Astrocyte (in vitro differentiated cells and primary cell): ENCODE results near the gene OPALIN. TPM values are rescaled to one million over a fixed set of nuclear protein-coding genes. Genes with fewer than 3 reads are reported as not detected.

Experiments
- DNase-seq: peaks from one replicate; pipeline ENCODE4 v3.0.0-alpha.2; 2010; ENCODE audit warnings: low read depth
- FAIRE-seq: peaks from 2 replicates; lab custom pipeline; 2011; peaks lifted over from hg19 to GRCh38; lab: Jason Lieb, UNC
- H2AFZ ChIP-seq: 2 replicates; pipeline ENCODE4 v1.6.0; 2012; ENCODE audit warnings: low read depth, low read length, inconsistent platforms
- H3K27ac ChIP-seq: 2 replicates; pipeline ENCODE4 v1.5.1; 2011; ENCODE audit warnings: low read depth, low read length, inconsistent platforms
- H3K27me3 ChIP-seq: 2 replicates; pipeline ENCODE4 v1.6.0; 2011; ENCODE audit warnings: low read length, inconsistent platforms; ENCODE audit not compliant: insufficient read depth
- H3K36me3 ChIP-seq: 2 replicates; pipeline ENCODE4 v1.5.1; 2011; ENCODE audit warnings: low read length, inconsistent platforms; ENCODE audit not compliant: insufficient read depth
- H3K4me1 ChIP-seq: 2 replicates; pipeline ENCODE4 v1.5.1; 2011; ENCODE audit warnings: low read length, inconsistent platforms; ENCODE audit not compliant: insufficient read depth
- H3K4me2 ChIP-seq: 2 replicates; pipeline ENCODE4 v1.6.0; 2012; ENCODE audit warnings: low read length, inconsistent platforms
- H3K4me3 ChIP-seq: 2 replicates; pipeline ENCODE4 v1.5.1; 2011; ENCODE audit warnings: low read depth, mild to moderate bottlenecking, low read length, inconsistent platforms; ENCODE audit not compliant: insufficient read depth
- H3K79me2 ChIP-seq: 2 replicates; pipeline ENCODE4 v1.6.0; 2012; ENCODE audit warnings: mild to moderate bottlenecking, low read length, inconsistent platforms; ENCODE audit not compliant: insufficient read depth
- H3K9ac ChIP-seq: 2 replicates; pipeline ENCODE4 v1.6.0; 2012; ENCODE audit warnings: mild to moderate bottlenecking, low read length, inconsistent platforms
- H3K9me3 ChIP-seq: 2 replicates; pipeline ENCODE4 v1.5.1; 2012; ENCODE audit warnings: low read depth, mild to moderate bottlenecking, low read length, inconsistent platforms; ENCODE audit not compliant: insufficient read depth
- H4K20me1 ChIP-seq: 2 replicates; pipeline ENCODE4 v1.6.0; 2012; ENCODE audit warnings: low read length, inconsistent platforms; ENCODE audit not compliant: insufficient read depth
- H3K27ac Mint-ChIP-seq: one replicate; pipeline ENCODE4 v1.8.0; 2021; ENCODE audit warnings: mild to moderate bottlenecking, mixed read lengths; ENCODE audit not compliant: unreplicated experiment
- H3K27me3 Mint-ChIP-seq: one replicate; pipeline ENCODE4 v1.8.0; 2021; ENCODE audit warnings: low read depth, mixed read lengths; ENCODE audit not compliant: unreplicated experiment
- H3K36me3 Mint-ChIP-seq: one replicate; pipeline ENCODE4 v1.8.0; 2021; ENCODE audit warnings: low read depth, mixed read lengths; ENCODE audit not compliant: unreplicated experiment
- H3K4me1 Mint-ChIP-seq: one replicate; pipeline ENCODE4 v1.8.0; 2021; ENCODE audit warnings: low read depth, mixed read lengths; ENCODE audit not compliant: unreplicated experiment
- H3K4me3 Mint-ChIP-seq: one replicate; pipeline ENCODE4 v1.8.0; 2021; ENCODE audit warnings: mild to moderate bottlenecking, moderate library complexity, mixed read lengths; ENCODE audit not compliant: unreplicated experiment
- H3K9me3 Mint-ChIP-seq: one replicate; pipeline ENCODE4 v1.8.0; 2021; ENCODE audit warnings: mild to moderate bottlenecking, mixed read lengths; ENCODE audit not compliant: unreplicated experiment
- CTCF ChIP-seq: IDR thresholded peaks from 2 replicates; pipeline ENCODE4 v1.5.1; 2011; ENCODE audit warnings: low read depth, mild to moderate bottlenecking, inconsistent platforms, low read length, moderate library complexity; ENCODE audit not compliant: insufficient read depth
- EZH2 ChIP-seq: IDR thresholded peaks from 2 replicates; pipeline ENCODE4 v1.6.1; 2012; ENCODE audit warnings: mild to moderate bottlenecking, low read length, inconsistent platforms; ENCODE audit not compliant: insufficient read depth
- total RNA-seq: library from RNA; stranded (reverse); gene quantifications from 2 replicates; pipeline ENCODE4 v1.2.1, GENCODE V29; 2021

OPALIN gene
- total RNA-seq, 1 donor from 2014 or later = not detected

GRCh38 chr10:96368971-96369370 lies 10.2 kb upstream of the OPALIN start:
- peaks cover 5% of the 10 kb centered on the region for H3K4me1 Mint-ChIP-seq
- no peaks in the 10 kb centered on the region for H3K4me1 ChIP-seq
- no peak overlapping the region for H3K4me3 ChIP-seq
- DNase-seq = no peak
- no peaks in the 10 kb centered on the region for H3K79me2 ChIP-seq
- peaks cover 7% of the 10 kb centered on the region for H3K27me3 ChIP-seq
- no peaks in the 10 kb centered on the region for H3K9me3 Mint-ChIP-seq
- H3K9me3 ChIP-seq = no peaks in the 10 kb centered on the region
- FAIRE-seq = no peak
- H3K36me3 Mint-ChIP-seq = peaks cover 3% of the 10 kb centered on the region
- no peak for TF ChIP-seq CTCF
- TF ChIP-seq EZH2 = no peak
- H3K36me3 ChIP-seq = no peaks in the 10 kb centered on the region
- H3K4me2 ChIP-seq = no peak overlapping the region
- no peak overlapping the region for H3K27ac ChIP-seq
- H3K4me3 Mint-ChIP-seq = no peak overlapping the region
- no peak overlapping the region for H3K9ac ChIP-seq
- no peak overlapping the region for H2AFZ ChIP-seq
- H3K27ac Mint-ChIP-seq = no peak overlapping the region
- H3K27me3 Mint-ChIP-seq = peaks cover 14% of the 10 kb centered on the region
- H4K20me1 ChIP-seq = no peaks in the 10 kb centered on the region

- Histone ChIP-seq H3K79me2 (no peaks in the 10 kb centered on the region), H3K27ac (no peak overlapping the region), H3K4me2 (no peak overlapping the region), H3K27me3 (peaks cover 5% of the 10 kb centered on the region), H2AFZ (no peak overlapping the region), H3K36me3 (no peaks in the 10 kb centered on the region), H3K9ac (no peak overlapping the region), H4K20me1 (no peaks in the 10 kb centered on the region), H3K4me1 (no peaks in the 10 kb centered on the region), H3K9me3 (no peaks in the 10 kb centered on the region), H3K4me3 (no peak overlapping the region)
- H3K27me3 Mint-ChIP-seq = peaks cover 7% of the 10 kb centered on the region
- DNase-seq = no peak
- H3K9me3 Mint-ChIP-seq = no peaks in the 10 kb centered on the region
- no peak overlapping the region for H3K4me3 Mint-ChIP-seq
- no peak overlapping the region for H3K27ac Mint-ChIP-seq
- peaks cover 5% of the 10 kb centered on the region for H3K4me1 Mint-ChIP-seq
- TF ChIP-seq CTCF (no peak), EZH2 (no peak)
- no peak for FAIRE-seq
- H3K36me3 Mint-ChIP-seq = no peaks in the 10 kb centered on the region
Measured at GRCh38 chr10:96367470-96367869, 8.7 kb upstream of the OPALIN start.

- H3K36me3 ChIP-seq = no peaks in the 10 kb centered on the region
- DNase-seq (no peak), FAIRE-seq (no peak)
- H2AFZ ChIP-seq = no peak overlapping the region
- no peaks in the 10 kb centered on the region for H4K20me1 ChIP-seq
- no peak overlapping the region for H3K27ac Mint-ChIP-seq
- no peak overlapping the region for H3K9ac ChIP-seq
- H3K36me3 Mint-ChIP-seq = no peaks in the 10 kb centered on the region
- H3K4me1 Mint-ChIP-seq = peaks cover 5% of the 10 kb centered on the region
- H3K27ac ChIP-seq = no peak overlapping the region
- no peaks in the 10 kb centered on the region for H3K27me3 Mint-ChIP-seq
- H3K4me3 Mint-ChIP-seq = no peak overlapping the region
- peaks cover 4% of the 10 kb centered on the region for H3K27me3 ChIP-seq
- TF ChIP-seq EZH2 = no peak
- no peak for TF ChIP-seq CTCF
- no peak overlapping the region for H3K4me2 ChIP-seq
- H3K9me3 ChIP-seq = no peaks in the 10 kb centered on the region
- H3K4me3 ChIP-seq = no peak overlapping the region
- H3K79me2 ChIP-seq = no peaks in the 10 kb centered on the region
- no peaks in the 10 kb centered on the region for H3K4me1 ChIP-seq
- no peaks in the 10 kb centered on the region for H3K9me3 Mint-ChIP-seq
Measured at GRCh38 chr10:96366508-96366907, 7.7 kb upstream of the OPALIN start.
